Activated CD8-positive, alpha-beta T cell treated with anti-CD3 and anti-CD28 coated beads for 36 hours (primary cell): ENCODE results near the gene ARL2BP. TPM values are rescaled to one million over a fixed set of nuclear protein-coding genes. Genes with fewer than 3 reads are reported as not detected.

Source experiments
- ATAC-seq: fragments of 200-7000 bp; cut with Tn5 transposase; one replicate; pipeline ENCODE4 v1.10.0; 2021; ENCODE audit warnings: mild to moderate bottlenecking, moderate library complexity
- CTCF ChIA-PET: fragments of 350-600 bp; sonication (Branson Sonifier 250); formaldehyde crosslinking; loops from one replicate; lab custom pipeline; 2021; ENCODE audit warnings: antibody characterized with exemption; lab: Charles Lee
- POLR2A ChIA-PET: fragments of 350-600 bp; sonication (Branson Sonifier 250); formaldehyde crosslinking; loops from one replicate; lab custom pipeline; 2021; ENCODE audit warnings: antibody characterized with exemption; lab: Charles Lee
- DNase-seq: peaks from one replicate; pipeline ENCODE4 v3.0.0-alpha.2; 2020
- H3K27ac Mint-ChIP-seq: one replicate; pipeline ENCODE4 v1.8.0; 2021; ENCODE audit warnings: mild to moderate bottlenecking, mixed read lengths
- H3K27me3 Mint-ChIP-seq: one replicate; pipeline ENCODE4 v1.8.0; 2021; ENCODE audit warnings: mixed read lengths
- H3K36me3 Mint-ChIP-seq: one replicate; pipeline ENCODE4 v1.8.0; 2021; ENCODE audit warnings: low read depth, mixed read lengths
- H3K4me1 Mint-ChIP-seq: one replicate; pipeline ENCODE4 v1.8.0; 2021; ENCODE audit warnings: low read depth, mixed read lengths
- H3K4me3 Mint-ChIP-seq: one replicate; pipeline ENCODE4 v1.8.0; 2021; ENCODE audit warnings: mild to moderate bottlenecking, moderate library complexity, mixed read lengths
- H3K9me3 Mint-ChIP-seq: one replicate; pipeline ENCODE4 v1.8.0; 2021; ENCODE audit warnings: mixed read lengths
- intact Hi-C: fragments of 100-400 bp; cut with micrococcal nuclease; formaldehyde crosslinking; loops from one replicate; pipeline ENCODE4 v1.10.0; 2022
- total RNA-seq, 2 experiments: library from RNA; stranded (reverse); gene quantifications; one replicate each; pipeline ENCODE4 v1.2.3, GENCODE V29; 2021
- TF ChIP-seq, protein P1 (sequence below): fragments of 200-600 bp; IDR thresholded peaks from one replicate; pipeline ENCODE4 v1.8.0; 2022; ENCODE audit warnings: antibody characterized with exemption, mild to moderate bottlenecking

The ARL2BP gene
- total RNA-seq, 2 experiments from 2014 or later, result 9.4 to 11.0 TPM

DNA sequence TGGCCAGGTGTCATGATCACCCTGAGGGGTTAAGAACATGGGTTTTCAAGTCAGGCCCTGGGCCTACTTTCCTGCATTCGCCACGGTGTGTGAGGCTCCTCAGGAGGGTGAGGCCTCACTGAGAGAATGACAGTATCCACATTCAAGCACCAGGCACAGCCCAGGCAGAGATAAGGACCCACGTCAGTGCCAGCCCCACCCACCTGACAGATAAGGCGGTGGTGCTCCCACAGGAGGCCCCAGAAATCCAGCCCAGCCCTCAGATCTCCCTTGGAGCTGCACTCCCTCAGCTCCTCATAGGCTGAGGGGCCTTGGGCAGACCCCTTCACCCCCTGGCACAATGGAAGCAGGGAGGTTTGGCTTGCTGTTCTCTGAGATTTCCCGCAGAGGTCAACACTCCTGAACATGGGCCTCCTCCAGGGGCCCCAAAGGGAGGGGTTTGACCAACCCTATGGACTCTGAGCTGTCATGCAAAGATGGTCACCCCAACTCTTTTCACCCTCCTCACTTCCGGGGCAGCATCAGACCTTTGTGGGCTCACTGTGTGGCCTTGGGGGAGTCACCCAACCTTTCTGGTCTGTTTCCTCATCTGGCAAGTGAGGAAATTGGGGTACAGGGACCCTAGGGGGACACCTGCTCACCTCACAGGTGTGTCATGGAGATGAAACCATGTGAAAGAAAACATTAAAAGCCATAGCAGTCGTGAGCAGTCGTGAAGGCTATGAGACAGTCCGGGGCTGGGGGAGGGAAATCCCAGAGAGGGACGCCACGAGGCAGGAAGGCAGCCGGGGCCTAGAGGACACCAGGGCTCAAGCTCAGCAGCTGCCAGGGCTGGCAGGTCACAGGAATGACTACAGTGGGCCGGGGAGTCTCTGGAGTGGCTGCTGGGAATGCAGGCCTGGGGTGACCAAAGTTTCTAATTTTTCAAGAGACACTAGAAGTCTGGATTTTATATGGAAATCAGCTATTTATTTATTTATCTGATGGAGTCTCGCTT is 24.0 kb downstream of the ARL2BP start:
- TF ChIP-seq, protein P1, sequence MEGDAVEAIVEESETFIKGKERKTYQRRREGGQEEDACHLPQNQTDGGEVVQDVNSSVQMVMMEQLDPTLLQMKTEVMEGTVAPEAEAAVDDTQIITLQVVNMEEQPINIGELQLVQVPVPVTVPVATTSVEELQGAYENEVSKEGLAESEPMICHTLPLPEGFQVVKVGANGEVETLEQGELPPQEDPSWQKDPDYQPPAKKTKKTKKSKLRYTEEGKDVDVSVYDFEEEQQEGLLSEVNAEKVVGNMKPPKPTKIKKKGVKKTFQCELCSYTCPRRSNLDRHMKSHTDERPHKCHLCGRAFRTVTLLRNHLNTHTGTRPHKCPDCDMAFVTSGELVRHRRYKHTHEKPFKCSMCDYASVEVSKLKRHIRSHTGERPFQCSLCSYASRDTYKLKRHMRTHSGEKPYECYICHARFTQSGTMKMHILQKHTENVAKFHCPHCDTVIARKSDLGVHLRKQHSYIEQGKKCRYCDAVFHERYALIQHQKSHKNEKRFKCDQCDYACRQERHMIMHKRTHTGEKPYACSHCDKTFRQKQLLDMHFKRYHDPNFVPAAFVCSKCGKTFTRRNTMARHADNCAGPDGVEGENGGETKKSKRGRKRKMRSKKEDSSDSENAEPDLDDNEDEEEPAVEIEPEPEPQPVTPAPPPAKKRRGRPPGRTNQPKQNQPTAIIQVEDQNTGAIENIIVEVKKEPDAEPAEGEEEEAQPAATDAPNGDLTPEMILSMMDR, result no peak
- H3K4me3 Mint-ChIP-seq, result no peak overlapping the region
- H3K9me3 Mint-ChIP-seq, result no peaks in the 10 kb centered on the region
- intact Hi-C loops, result no loop called here
- no peaks in the 10 kb centered on the region for H3K36me3 Mint-ChIP-seq
- ATAC-seq (peak; percentile 9), DNase-seq (no peak)
- H3K4me1 Mint-ChIP-seq, result peaks cover 30% of the 10 kb centered on the region
- POLR2A ChIA-PET, result interaction anchor here (0.7 kb wide), 2 partner anchors 8 to 149 kb away, joined by 3 read pairs; no protein-coding TSS in a partner anchor
- H3K27me3 Mint-ChIP-seq, result no peaks in the 10 kb centered on the region
- H3K27ac Mint-ChIP-seq, result peak overlapping the region; percentile 66
- CTCF ChIA-PET, result no interaction called here

DNA sequence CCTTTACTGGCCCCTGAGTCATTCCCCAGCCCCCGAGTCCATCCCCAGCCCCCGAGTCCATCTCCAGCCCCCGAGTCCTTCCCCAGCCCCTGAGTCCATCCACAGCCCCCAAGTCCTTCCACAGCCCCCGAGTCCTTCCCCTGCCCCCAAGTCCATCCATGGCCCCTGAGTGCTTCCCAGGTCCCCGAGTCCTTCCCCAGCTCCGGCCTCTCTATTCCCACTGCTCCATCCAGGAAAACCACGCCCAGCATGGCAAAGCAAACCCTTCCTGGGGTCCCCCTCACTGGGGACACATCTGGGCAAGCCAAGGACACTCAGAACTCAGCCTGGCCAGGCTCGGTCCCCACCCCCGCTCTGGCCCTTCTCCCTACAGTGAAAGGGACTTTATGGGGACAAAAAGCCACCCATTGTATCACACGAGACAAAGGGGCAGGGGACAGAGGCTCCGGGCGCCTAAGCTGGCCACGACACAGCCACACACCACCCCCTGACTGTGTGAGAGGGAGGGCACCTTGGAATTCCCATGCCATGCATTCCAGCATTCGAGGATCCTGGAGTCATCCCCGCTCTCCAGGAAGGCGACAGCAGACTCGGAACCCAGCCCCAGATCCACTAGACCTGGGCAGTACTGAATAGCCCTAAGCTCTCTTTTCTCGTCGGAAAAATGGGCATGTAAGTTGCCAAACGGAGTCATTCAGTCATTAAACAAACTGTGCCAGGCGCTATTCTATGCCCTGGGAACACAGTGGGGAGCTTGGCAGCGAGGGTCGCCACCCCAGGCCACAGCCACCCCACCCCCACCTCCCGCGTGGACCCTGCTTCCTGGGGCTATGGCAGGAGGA is 25.4 kb downstream of the ARL2BP start:
- no peak for ATAC-seq

DNA sequence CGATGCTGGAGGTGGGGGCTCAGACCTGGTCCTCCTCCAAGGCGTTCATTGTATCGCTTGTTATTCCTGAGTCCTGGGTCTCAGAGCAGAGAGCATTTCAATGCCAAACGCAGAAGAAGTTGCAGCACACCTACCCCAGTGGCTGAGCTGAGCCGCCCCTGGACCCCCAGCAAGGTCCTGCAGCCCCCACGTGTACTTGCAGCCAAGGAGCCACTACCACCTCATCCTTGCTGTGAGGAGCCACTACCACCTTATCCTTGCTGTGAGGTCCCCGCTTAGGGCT is 25.9 kb downstream of the ARL2BP start:
- Mint-ChIP-seq H3K27me3 (no peaks in the 10 kb centered on the region), H3K27ac (no peak overlapping the region), H3K36me3 (no peaks in the 10 kb centered on the region), H3K4me3 (no peak overlapping the region), H3K9me3 (no peaks in the 10 kb centered on the region), H3K4me1 (peaks cover 22% of the 10 kb centered on the region)
- TF ChIP-seq, protein P1, result no peak
- ChIA-PET CTCF (no interaction called here), POLR2A (no interaction called here)
- DNase-seq (no peak), ATAC-seq (no peak)
- intact Hi-C loops, result no loop called here

More for the DNA sequence above, 25.4 kb downstream of the ARL2BP start:
- ChIA-PET CTCF (no interaction called here), POLR2A (interaction anchor here (0.7 kb wide), 1 partner anchor 10 kb away, joined by 3 read pairs; no protein-coding TSS in a partner anchor)
- TF ChIP-seq, protein P1, result no peak
- Mint-ChIP-seq H3K36me3 (no peaks in the 10 kb centered on the region), H3K27me3 (no peaks in the 10 kb centered on the region), H3K9me3 (no peaks in the 10 kb centered on the region), H3K27ac (no peak overlapping the region), H3K4me3 (no peak overlapping the region), H3K4me1 (peaks cover 26% of the 10 kb centered on the region)
- intact Hi-C loops, result no loop called here
- no peak for DNase-seq

DNA sequence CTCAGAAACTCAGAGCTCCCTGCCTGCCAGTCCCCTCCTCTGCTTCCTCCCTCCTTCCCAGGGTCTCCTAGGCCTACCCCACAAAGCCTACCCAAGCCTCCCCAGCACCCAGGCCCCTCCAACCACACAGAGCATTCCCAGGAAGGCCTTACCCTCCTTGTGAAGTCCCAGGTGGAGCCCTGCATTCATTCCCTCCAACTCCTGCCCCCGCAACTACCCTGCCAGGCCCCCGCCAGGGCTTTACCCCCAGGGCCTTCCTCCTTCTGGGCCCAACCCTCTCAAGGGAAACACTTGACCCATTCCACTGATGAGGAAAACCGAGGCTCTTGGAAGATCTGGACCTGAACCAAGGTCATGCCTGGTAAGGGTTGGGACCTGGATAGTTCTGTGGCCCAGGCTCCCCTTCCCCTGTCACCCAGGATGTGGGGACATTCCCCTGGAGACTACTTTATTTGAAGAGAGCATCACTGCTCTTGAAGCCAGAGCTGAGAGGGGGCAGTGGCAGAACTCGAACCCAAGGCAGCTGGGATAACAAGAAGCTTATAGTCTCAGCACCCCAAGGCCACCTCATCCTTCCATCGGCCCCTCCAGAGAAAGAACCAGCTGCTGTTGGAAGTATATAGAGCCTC is 26.9 kb downstream of the ARL2BP start:
- TF ChIP-seq, protein P1, result no peak
- no peak for ATAC-seq
- POLR2A ChIA-PET, result no interaction called here
- Mint-ChIP-seq H3K4me1 (peaks cover 18% of the 10 kb centered on the region), H3K36me3 (no peaks in the 10 kb centered on the region), H3K27ac (no peak overlapping the region), H3K4me3 (no peak overlapping the region), H3K9me3 (no peaks in the 10 kb centered on the region), H3K27me3 (no peaks in the 10 kb centered on the region)
- intact Hi-C loops, result no loop called here
- DNase-seq, result no peak
- CTCF ChIA-PET, result interaction anchor here (0.6 kb wide), 1 partner anchor 36 kb away, joined by 3 read pairs; no protein-coding TSS in a partner anchor
